Hepatocyte (in vitro differentiated cells): ENCODE measurements around the gene SLC35A3.

Experiments
- EZH2 ChIP-seq: fragments of 200-600 bp; sonication (generic); IDR thresholded peaks from 2 replicates; pipeline ENCODE4 v1.6.1; 2016; ENCODE audit warnings: antibody characterized with exemption, mild to moderate bottlenecking, borderline replicate concordance
- EZH2phosphoT487 ChIP-seq: fragments of 200-600 bp; sonication (generic); IDR thresholded peaks from one replicate; pipeline ENCODE4 v1.6.1; 2018; ENCODE audit warnings: antibody characterized with exemption, mild to moderate bottlenecking, low read depth, moderate library complexity; ENCODE audit not compliant: unreplicated experiment, severe bottlenecking
- TF ChIP-seq, protein P1 (sequence below): fragments of 200-600 bp; sonication (generic); IDR thresholded peaks from 2 replicates; pipeline ENCODE4 v1.5.1; 2016; ENCODE audit warnings: antibody characterized with exemption, mild to moderate bottlenecking; ENCODE audit not compliant: poor library complexity

DNA sequence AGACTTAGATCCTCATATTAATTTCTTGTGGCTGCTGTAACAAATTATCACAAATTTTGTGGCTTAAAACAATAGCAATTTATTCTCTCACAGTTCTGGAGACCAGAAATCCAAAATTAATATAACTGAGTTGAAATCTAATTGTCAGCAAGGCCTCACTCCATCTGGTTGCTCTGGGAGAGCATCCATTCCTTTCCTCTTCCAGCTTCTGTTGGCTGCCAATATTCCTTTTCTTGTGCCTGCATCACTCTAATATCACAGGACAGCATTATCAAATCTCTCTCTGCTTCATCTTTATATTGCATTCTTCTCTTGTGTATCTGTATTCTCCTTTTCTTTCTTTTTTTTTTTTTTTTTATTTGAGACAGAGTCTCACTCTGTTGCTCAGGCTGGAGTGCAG is 9.3 kb downstream of the SLC35A3 start:
- TF ChIP-seq, protein P1, sequence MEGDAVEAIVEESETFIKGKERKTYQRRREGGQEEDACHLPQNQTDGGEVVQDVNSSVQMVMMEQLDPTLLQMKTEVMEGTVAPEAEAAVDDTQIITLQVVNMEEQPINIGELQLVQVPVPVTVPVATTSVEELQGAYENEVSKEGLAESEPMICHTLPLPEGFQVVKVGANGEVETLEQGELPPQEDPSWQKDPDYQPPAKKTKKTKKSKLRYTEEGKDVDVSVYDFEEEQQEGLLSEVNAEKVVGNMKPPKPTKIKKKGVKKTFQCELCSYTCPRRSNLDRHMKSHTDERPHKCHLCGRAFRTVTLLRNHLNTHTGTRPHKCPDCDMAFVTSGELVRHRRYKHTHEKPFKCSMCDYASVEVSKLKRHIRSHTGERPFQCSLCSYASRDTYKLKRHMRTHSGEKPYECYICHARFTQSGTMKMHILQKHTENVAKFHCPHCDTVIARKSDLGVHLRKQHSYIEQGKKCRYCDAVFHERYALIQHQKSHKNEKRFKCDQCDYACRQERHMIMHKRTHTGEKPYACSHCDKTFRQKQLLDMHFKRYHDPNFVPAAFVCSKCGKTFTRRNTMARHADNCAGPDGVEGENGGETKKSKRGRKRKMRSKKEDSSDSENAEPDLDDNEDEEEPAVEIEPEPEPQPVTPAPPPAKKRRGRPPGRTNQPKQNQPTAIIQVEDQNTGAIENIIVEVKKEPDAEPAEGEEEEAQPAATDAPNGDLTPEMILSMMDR, result no peak
- no peak for TF ChIP-seq EZH2
- TF ChIP-seq EZH2phosphoT487, result no peak
